Motor neuron (in vitro differentiated cells): ENCODE data around the gene MAGI2. TPM values are rescaled to one million over a fixed set of nuclear protein-coding genes. Genes with fewer than 3 reads are reported as not detected.
A peak's percentile ranks its signal among the peaks of the same experiment; 100 is the strongest.

Source experiments
- ATAC-seq, 8 experiments: fragments of 200-7000 bp; cut with Tn5 transposase; replicated peaks in 6 of 8; 2 replicates each; pipeline ENCODE4 v1.8.0; 2021; ENCODE audit warnings: mild to moderate bottlenecking in 8 of 8, moderate library complexity in 8 of 8
- H3K27ac ChIP-seq, 2 donors: fragments of 250-450 bp; sonication (Bioruptor Pico); 2 replicates each; pipeline ENCODE4 v1.9.0; 2021; ENCODE audit warnings: antibody characterized with exemption in 2 of 2, mild to moderate bottlenecking in 2 of 2, moderate library complexity in 1 of 2
- H3K4me1 ChIP-seq, 2 donors: fragments of 250-450 bp; sonication (Bioruptor Pico); replicated peaks in 1 of 2; 2 replicates each; pipeline ENCODE4 v1.6.1; 2021; ENCODE audit warnings: antibody characterized with exemption in 2 of 2, mild to moderate bottlenecking in 2 of 2, moderate library complexity in 1 of 2
- H3K4me3 ChIP-seq, 5 donors: fragments of 250-450 bp; sonication (Bioruptor Pico); 2 replicates each; pipeline ENCODE4 v1.9.0; 2021; ENCODE audit warnings: antibody characterized with exemption in 5 of 5, mild to moderate bottlenecking in 5 of 5, moderate library complexity in 4 of 5
- WGBS, 10 experiments: fragments of 450-650 bp; shearing (Covaris generic); methylation state at CpG; one replicate each; pipeline ENCODE4 v1.0.0; 2022; 5-methylcytosine and 5-hydroxymethylcytosine counted together
- in situ Hi-C, 9 experiments: fragments of 400-800 bp; cut with MboI; loops; one replicate each; pipeline ENCODE4 v1.15.0; 2021; ENCODE audit warnings: low sequenced_read_pairs in 9 of 9, low pct_unique_long_range_greater_than_20kb in 2 of 9; ENCODE audit not compliant: unreplicated experiment in 9 of 9
- total RNA-seq, 8 experiments: library from RNA; unstranded; fragments of 300-600 nt; gene quantifications; 2 replicates each; pipeline versions ENCODE4 v1.2.3 to v1.2.4, GENCODE V29; 2022

MAGI2 gene
- total RNA-seq, 8 experiments from 2014 or later = 8.8 to 81.9 (median 28.2) TPM

- H3K4me3 ChIP-seq = no peak overlapping the region
- in situ Hi-C loops = no loop called here
- ATAC-seq = no peak
- no peak overlapping the region for H3K27ac ChIP-seq
- H3K4me1 ChIP-seq = peaks cover 0 to 6% of the 10 kb centered on the region in 2 donors
- 11 to 100% (median 78%) methylated on average over 1 to 4 of the region's 4 CpGs; no CpG with 5 or more reads in 1 of the 10 experiments for WGBS, 10 experiments
These were observed 1371.6 kb downstream of the MAGI2 start for GRCh38 chr7:78081888-78082287.

- in situ Hi-C loops = no loop called here
- H3K27ac ChIP-seq = no peak overlapping the region
- WGBS, 10 experiments = 71 to 100% (median 100%) methylated on average over 1 of the region's 1 CpG; no CpG with 5 or more reads in 7 of the 10 experiments
- H3K4me1 ChIP-seq = peaks cover 0 to 6% of the 10 kb centered on the region in 2 donors
- no peak overlapping the region for H3K4me3 ChIP-seq
- no peak for ATAC-seq
These were observed 1372.1 kb downstream of the MAGI2 start for GRCh38 chr7:78081344-78081743.

GRCh38 chr7:78080811-78081210, 1372.7 kb downstream of the MAGI2 start:
- Histone ChIP-seq H3K27ac (no peak overlapping the region), H3K4me1 (peaks cover 0 to 6% of the 10 kb centered on the region in 2 donors), H3K4me3 (no peak overlapping the region)
- in situ Hi-C loops = no loop called here
- ATAC-seq = peak in 1 of 8 experiments; percentile 71
- 67 to 100% (median 79%) methylated on average over 1 to 4 of the region's 4 CpGs; no CpG with 5 or more reads in 1 of the 10 experiments for WGBS, 10 experiments

GRCh38 chr7:78080241-78080640, 1373.2 kb downstream of the MAGI2 start:
- no peak for ATAC-seq
- Histone ChIP-seq H3K27ac (no peak overlapping the region), H3K4me1 (peaks cover 0 to 6% of the 10 kb centered on the region in 2 donors), H3K4me3 (no peak overlapping the region)
- WGBS, 10 experiments = 0 to 100% (median 79%) methylated on average over 1 to 2 of the region's 2 CpGs; no CpG with 5 or more reads in 2 of the 10 experiments
- in situ Hi-C loops = no loop called here

- 20 to 100% (median 66%) methylated on average over 1 to 3 of the region's 3 CpGs; no CpG with 5 or more reads in 3 of the 10 experiments for WGBS, 10 experiments
- ATAC-seq = no peak
- H3K4me3 ChIP-seq = no peak overlapping the region
- peaks cover 11 to 25% of the 10 kb centered on the region in 2 donors for H3K4me1 ChIP-seq
- H3K27ac ChIP-seq = no peak overlapping the region
- in situ Hi-C loops = no loop called here
These were observed 1378.8 kb downstream of the MAGI2 start for GRCh38 chr7:78074713-78075112.

- Histone ChIP-seq H3K4me3 (no peak overlapping the region), H3K27ac (no peak overlapping the region), H3K4me1 (peaks cover 11 to 21% of the 10 kb centered on the region in 2 donors)
- peak; percentile 68 to 99 (median 86) for ATAC-seq
- WGBS, 10 experiments = 12 to 65% (median 40%) methylated on average over 2 to 8 of the region's 9 CpGs; no CpG with 5 or more reads in 1 of the 10 experiments
- in situ Hi-C loops = no loop called here
These were observed 1379.7 kb downstream of the MAGI2 start for GRCh38 chr7:78073609-78074382.

- in situ Hi-C loops = no loop called here
- ATAC-seq = no peak
- Histone ChIP-seq H3K4me1 (peaks cover 11 to 21% of the 10 kb centered on the region in 2 donors), H3K27ac (no peak overlapping the region), H3K4me3 (no peak overlapping the region)
These were observed 1381.3 kb downstream of the MAGI2 start for GRCh38 chr7:78072201-78072590.

- 50 to 100% (median 81%) methylated on average over 6 to 10 of the region's 13 CpGs; no CpG with 5 or more reads in 1 of the 10 experiments for WGBS, 10 experiments
- peak in 5 of 8 experiments; percentile 24 to 81 (median 47) for ATAC-seq
- in situ Hi-C loops = no loop called here
- peaks cover 11 to 21% of the 10 kb centered on the region in 2 donors for H3K4me1 ChIP-seq
- H3K4me3 ChIP-seq = no peak overlapping the region
- peak overlapping the region in 1 of 2 donors; percentile 47 for H3K27ac ChIP-seq
These were observed 1381.8 kb downstream of the MAGI2 start for GRCh38 chr7:78071491-78072200.

- in situ Hi-C loops = no loop called here
- Histone ChIP-seq H3K4me1 (no peaks in the 10 kb centered on the region), H3K27ac (no peak overlapping the region), H3K4me3 (no peak overlapping the region)
- no peak for ATAC-seq
- WGBS, 10 experiments = 20 to 96% (median 88%) methylated on average over 1 to 4 of the region's 4 CpGs; no CpG with 5 or more reads in 3 of the 10 experiments
These were observed 1386.9 kb downstream of the MAGI2 start for GRCh38 chr7:78066599-78066998.

- no peak for ATAC-seq
- Histone ChIP-seq H3K27ac (no peak overlapping the region), H3K4me1 (no peaks in the 10 kb centered on the region), H3K4me3 (no peak overlapping the region)
- in situ Hi-C loops = no loop called here
These were observed 1389.7 kb downstream of the MAGI2 start for GRCh38 chr7:78063758-78064157.

GRCh38 chr7:78062214-78062613, 1391.3 kb downstream of the MAGI2 start:
- no peak for ATAC-seq
- Histone ChIP-seq H3K4me1 (peaks cover 0 to 5% of the 10 kb centered on the region in 2 donors), H3K4me3 (no peak overlapping the region), H3K27ac (no peak overlapping the region)
- 67 to 100% (median 100%) methylated on average over 1 to 2 of the region's 3 CpGs; no CpG with 5 or more reads in 5 of the 10 experiments for WGBS, 10 experiments
- in situ Hi-C loops = no loop called here

- ATAC-seq = no peak
- in situ Hi-C loops = no loop called here
- no peak overlapping the region for H3K4me3 ChIP-seq
- H3K27ac ChIP-seq = no peak overlapping the region
- H3K4me1 ChIP-seq = peaks cover 27 to 36% of the 10 kb centered on the region in 2 donors
These were observed 1395.9 kb downstream of the MAGI2 start for GRCh38 chr7:78057571-78057970.

- ATAC-seq = peak in 1 of 8 experiments; percentile 14
- in situ Hi-C loops = no loop called here
- H3K4me3 ChIP-seq = no peak overlapping the region
- H3K27ac ChIP-seq = peak overlapping the region; percentile 1 to 56
- 33 to 75% (median 62%) methylated on average over 1 of the region's 1 CpG; no CpG with 5 or more reads in 6 of the 10 experiments for WGBS, 10 experiments
- H3K4me1 ChIP-seq = peaks cover 30 to 41% of the 10 kb centered on the region in 2 donors
These were observed 1397.9 kb downstream of the MAGI2 start for GRCh38 chr7:78055599-78055998.
